HL-60/S4 (cell line): Measurements from ENCODE around the gene SLC35F6.

Experiments
- in situ Hi-C: fragments of 300-500 bp; cut with MboI; formaldehyde crosslinking; loops from 2 replicates; pipeline ENCODE4 v1.14.3; 2022; ENCODE audit warnings: low sequenced_read_pairs

The SLC35F6 gene

GRCh38 chr2:26816893-26817292 is 52.8 kb downstream of the SLC35F6 start:
- in situ Hi-C loops = no loop called here

GRCh38 chr2:26818255-26818654 is 54.2 kb downstream of the SLC35F6 start:
- in situ Hi-C loops = no loop called here

GRCh38 chr2:26818972-26819371 is 54.9 kb downstream of the SLC35F6 start:
- in situ Hi-C loops = no loop called here

GRCh38 chr2:26820932-26821331 is 56.8 kb downstream of the SLC35F6 start:
- in situ Hi-C loops = no loop called here

- in situ Hi-C loops = no loop called here
These were observed 58.8 kb downstream of the SLC35F6 start for GRCh38 chr2:26822877-26823276.
